Fibroblast of gingiva (primary cell): ENCODE measurements around the gene ERGIC1.

Experiments used
- DNase-seq: peaks from one replicate; pipeline ENCODE4 v3.0.0-alpha.2; 2011; ENCODE audit warnings: low read depth

ERGIC1 gene

DNA sequence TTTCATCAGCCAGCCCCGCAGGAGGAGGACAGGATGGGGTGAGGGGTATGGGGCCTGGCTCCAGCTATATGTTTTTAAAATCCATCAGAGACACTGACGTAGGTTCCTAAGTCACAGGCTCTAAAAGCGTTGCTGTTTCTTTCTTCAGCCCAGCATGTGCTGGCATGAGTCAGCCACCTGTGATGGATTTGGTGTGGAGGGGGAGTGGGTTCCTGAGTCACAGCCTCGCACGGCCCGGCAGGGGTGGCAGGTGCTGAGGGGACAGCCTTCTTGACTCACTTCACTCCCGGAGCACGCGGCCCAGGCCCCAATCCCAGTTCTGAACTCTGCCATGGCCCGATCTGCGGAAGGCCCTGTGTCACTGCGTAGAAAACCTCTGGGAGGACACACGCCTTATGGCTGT is 86.4 kb downstream of the ERGIC1 start:
- DNase-seq, result peak; percentile 47

GRCh38 chr5:172920995-172921394 is 86.9 kb downstream of the ERGIC1 start:
- no peak for DNase-seq

- no peak for DNase-seq
These were observed 87.9 kb downstream of the ERGIC1 start for GRCh38 chr5:172921906-172922305.

DNA sequence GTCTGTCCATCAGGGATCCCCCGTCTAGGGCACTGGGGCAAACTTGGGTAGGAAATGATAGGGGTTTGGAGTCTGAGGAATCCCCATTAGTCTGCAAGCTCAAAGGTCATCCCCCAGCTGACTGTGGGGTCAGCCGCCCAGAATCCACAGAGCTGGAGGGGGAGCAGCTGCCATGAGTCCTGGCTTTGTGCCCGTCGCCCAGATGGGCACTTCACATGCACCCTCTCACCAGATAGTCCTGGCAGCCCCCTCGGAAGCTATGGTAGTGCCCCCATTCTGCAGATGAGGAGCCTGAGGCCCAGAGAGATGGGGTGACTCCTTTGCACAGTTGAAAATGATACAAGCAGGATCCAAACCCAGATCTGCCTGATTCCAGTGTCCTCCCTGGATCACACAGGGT is 89.5 kb downstream of the ERGIC1 start:
- no peak for DNase-seq

DNA sequence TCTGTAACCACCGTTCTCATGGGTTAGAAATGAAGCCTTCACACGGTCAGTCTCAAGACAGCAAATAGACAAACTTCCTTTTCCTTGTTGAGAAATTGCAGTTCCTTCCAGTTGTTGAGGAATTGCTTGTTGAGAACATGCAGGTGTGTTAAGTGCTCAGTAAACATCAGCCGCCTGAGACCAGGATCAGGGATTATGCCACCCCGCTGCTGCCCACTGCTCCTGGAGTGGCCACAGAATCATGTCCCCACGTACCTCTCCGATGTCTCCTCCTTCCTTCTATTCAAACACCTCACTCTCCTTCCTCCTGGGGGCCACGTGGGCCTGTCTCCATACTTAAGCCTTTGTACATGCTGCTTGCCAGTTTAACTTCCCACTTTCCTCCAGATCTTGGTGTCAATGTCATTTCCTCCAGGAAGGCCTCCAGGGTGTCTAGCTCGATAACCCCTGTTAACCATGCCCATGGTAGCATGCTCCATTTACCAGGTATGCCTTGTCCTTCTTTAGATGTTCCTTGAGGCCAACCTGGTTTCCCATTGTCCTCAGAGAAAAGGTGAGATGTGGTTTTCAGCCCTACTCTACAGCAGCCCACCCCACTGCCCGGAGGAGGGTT is 91.4 kb downstream of the ERGIC1 start:
- no peak for DNase-seq

DNA sequence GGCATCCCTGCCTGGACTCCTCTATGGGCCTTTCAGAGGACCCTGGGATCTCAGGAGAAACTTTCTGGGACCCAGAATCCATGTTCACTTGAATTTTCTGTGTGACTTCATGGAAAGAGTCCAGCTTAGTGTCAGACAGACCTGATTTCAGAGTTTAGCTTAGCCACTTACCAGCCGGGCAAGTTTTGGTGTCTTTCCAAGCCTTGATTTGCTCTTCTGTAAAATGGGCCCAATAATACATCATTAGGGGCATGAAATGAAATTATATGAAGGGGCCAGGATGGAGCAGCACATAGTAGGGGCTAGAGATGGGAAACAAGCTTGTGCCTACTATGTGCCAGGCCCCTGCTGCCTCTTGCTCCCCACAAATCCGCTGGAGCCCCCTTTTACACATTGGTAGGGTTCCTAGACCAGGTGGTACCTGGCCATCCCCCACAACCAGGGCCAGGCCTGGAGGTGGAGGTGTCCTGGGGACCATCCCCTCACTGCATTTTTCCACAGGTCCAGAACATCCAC is 92.0 kb downstream of the ERGIC1 start:
- DNase-seq, result no peak

DNA sequence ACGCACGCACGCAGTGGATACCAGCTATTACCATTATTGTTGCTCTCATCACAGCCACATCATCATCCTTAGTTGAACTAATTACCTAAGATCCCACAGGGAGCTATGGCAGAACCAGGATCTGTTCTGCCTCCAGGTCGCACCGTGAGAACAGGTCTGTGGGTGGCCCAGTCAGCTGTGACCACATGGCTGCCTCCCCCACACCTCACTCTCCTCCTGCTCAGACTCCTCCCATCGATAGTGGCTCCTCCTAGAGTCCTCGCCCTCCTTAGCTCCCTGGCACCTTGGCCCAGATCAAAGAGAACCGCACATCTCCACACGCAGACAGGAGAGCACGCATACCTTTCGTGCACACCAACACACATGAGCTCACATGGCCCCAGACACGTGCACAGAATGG is 92.7 kb downstream of the ERGIC1 start:
- DNase-seq, result no peak

DNA sequence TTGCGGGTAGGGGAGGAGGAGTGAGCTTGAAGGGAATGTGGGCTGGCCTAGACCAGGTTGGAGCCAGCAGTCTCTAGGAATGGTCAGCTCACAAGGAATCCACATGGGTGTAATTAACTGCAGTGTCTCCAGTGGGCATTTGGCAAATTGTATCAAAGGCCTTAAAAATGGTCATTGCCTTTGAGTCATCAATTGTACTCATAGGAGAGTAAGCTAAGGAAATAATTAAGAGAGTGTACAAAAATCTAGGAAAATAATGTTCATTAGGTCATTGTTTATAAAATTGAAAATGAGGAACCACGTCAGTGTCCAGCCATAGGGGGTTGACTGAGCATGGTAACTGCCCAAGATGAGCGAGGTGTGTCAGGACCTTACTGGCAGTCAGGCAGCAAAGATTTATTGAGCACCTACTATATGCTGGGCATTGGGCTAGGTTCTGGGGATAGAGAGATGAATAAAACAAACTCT is 95.4 kb downstream of the ERGIC1 start:
- DNase-seq, result peak; percentile 93

- DNase-seq, result peak; percentile 91
These were observed 97.0 kb downstream of the ERGIC1 start for GRCh38 chr5:172931001-172931536.

DNA sequence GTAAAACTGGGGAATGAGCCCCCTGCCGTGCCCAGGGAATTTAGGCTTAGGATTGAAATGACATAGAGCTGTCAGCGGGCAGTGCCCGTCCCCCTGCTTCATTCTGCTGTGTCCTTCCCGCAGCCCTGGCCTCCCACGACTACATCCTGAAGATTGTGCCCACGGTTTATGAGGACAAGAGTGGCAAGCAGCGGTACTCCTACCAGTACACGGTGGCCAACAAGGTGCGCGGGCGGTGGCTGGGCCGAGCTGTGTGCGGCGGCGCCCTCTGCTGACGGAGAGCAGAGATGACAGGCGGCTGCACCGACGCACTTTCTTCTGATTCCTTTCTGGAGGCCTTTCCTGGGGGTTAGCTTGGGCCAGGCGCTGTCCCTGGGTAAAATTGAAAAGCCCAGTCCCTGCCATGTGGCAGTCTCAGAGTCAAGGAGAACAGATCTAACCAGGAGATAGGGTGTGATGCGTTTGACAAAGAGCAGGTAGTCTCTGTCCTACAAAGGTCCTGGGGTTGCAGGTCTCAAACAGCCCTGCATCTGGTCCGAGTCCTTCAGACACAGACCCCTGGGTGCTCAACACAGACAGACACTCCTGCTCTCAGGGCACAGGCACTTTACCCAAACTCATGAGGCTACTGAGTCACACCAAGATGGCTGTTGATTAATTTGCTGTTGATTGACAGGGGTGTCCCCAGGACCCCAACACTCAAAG is 98.4 kb downstream of the ERGIC1 start:
- peak; percentile 57 for DNase-seq

DNA sequence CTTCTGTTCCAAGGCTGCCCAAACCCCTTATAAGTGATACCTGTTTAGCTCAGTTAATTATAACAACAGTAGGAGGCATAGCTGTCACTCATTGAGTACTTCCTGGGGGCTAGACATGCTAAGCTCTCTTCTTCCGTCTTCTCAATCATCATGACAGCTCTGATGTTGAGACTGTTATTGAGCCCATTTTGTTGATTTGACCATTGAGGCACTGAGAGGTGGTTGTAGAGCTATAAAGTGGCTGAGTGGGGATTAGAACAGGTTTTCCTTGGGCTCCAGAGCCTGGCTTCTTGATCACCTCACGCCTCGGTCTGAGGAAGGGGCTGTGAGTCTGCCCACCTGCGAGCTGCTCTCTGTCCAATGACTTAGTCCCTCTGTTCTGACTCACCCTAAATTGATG is 99.2 kb downstream of the ERGIC1 start:
- DNase-seq, result no peak

GRCh38 chr5:172935096-172935495 is 101.0 kb downstream of the ERGIC1 start:
- DNase-seq, result no peak

- DNase-seq, result no peak
These were observed 102.3 kb downstream of the ERGIC1 start for GRCh38 chr5:172936401-172936800.

DNA sequence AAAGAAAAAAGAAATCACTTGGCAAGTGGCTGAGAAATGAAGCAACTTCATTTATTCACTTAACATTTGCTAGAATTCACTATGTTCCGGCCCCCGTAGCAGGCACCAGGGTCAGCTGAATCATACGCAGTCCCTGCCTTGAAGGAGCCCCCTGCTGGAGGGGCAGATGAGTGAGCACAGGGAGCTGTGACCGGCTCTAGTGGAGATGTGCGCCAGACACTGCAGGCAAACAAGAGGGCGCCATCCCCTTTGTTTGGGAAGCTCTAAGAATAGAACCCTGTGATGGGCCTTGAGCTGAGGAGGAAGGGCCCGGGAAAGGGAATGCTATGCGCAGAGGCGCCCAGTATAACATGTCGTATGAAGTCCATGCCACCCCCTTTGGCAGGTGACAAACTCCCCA is 105.0 kb downstream of the ERGIC1 start:
- no peak for DNase-seq

GRCh38 chr5:172939611-172940267 is 105.7 kb downstream of the ERGIC1 start:
- DNase-seq, result no peak

- DNase-seq, result no peak
These were observed 106.4 kb downstream of the ERGIC1 start for GRCh38 chr5:172940268-172941066.

- DNase-seq, result no peak
These were observed 107.0 kb downstream of the ERGIC1 start for GRCh38 chr5:172941067-172941516.

- no peak for DNase-seq
These were observed 108.5 kb downstream of the ERGIC1 start for GRCh38 chr5:172942556-172942955.

DNA sequence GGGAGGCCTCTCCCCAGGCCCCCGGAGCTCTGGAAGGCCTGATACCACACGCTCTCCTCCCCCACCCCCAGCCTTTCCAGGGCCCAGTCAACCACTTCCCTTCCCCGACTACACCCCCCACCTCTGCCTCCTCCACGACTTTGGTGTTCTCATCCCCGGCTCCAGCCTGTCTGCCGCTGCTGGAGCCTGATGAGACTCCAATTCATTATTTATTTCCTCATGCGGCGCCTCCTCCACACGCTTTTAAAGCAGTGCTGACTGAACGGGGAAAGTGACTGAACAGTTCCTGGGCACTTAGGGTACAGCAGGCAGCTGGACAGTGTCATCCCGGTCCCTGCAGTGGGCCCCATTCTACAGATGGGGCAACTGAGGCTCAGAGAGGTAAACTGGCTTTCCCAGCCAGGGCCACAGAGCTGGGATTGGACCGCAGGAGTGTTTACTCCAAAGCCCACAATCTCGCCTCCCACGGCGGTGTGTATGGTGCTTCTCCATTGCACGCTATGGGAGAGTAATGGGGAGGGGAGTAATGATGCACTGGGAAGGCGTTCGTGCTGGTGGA is 109.3 kb downstream of the ERGIC1 start:
- peak; percentile 21 for DNase-seq

- DNase-seq, result no peak
These were observed 109.9 kb downstream of the ERGIC1 start for GRCh38 chr5:172943906-172944305.

- DNase-seq, result no peak
These were observed 110.7 kb downstream of the ERGIC1 start for GRCh38 chr5:172944741-172945140.

GRCh38 chr5:172945151-172945550 is 111.1 kb downstream of the ERGIC1 start:
- DNase-seq, result no peak
